Fibroblast of the conjunctiva (primary cell): Measurements from ENCODE around the gene CDH24.
A peak's percentile ranks its signal among the peaks of the same experiment; 100 is the strongest.

Source experiments
- DNase-seq: peaks from one replicate; pipeline ENCODE4 v3.0.0-alpha.2; 2010; ENCODE audit warnings: low read depth

The CDH24 gene

DNA sequence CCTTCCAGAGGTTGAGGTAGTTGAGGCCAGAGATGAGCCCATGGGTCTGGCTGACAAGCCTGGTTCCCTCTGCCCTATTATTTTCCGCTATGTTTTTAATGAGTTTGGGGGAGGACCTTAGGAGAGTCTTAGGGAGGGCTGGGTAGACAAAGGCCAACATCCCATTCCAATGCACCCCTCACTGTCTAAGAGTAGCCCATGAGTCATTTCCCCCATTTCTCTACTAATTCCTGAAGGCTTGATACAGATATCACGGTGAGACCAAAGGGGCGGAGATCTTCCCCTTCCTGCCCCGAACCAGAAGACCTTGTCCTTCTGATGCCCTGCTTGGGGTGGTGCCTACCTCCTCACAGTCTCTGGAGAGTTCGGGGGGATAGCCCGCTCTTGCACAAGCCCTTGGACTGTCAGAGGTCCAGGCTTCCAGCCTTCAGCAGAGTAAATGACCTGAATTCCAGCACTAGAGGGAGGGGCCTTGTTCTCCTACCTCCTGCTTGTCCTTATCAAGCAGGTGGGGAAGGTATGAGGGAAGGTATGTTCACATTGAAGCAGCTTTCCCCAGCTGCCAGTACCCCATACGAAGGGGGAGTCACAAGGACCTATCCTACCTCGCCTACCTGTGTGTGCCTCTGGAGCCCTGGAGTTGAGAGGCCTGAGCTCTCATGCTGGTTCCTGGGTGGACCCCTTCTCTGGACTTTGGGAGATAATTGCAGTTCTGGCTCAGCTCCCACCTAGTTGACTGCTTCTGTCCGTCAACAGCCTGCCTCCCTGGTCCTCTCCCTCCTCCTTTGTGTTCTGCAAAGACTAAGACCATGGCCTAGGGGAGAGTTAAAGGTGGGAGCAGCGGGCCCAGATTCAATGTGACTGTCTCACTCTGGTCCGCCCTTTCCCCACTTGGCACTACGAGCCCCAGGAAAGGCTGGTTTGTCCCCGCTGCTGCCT lies 11.6 kb downstream of the CDH24 start:
- no peak for DNase-seq

- no peak for DNase-seq
Observed at GRCh38 chr14:23044840-23045239, 12.5 kb downstream of the CDH24 start.

DNA sequence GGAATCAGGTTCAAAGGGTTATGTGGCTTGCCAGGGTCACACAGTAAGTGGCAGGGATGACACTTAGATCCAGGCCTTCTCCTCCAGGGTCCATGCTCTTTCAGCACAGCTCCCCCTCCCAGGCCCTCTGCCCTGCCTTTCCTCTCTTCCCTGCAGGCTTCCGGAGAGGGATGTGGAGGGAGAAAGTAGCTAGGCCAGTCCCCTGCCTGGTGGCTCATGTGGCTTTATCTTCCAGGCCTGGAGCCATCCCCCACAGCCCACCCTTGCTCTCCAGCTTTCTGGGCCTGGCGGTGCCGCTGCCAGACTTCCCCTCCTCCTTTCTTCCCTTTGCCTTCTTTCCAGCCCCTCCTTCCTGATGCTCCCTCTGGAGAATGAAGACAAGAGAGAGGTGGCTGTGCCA lies 13.6 kb downstream of the CDH24 start:
- DNase-seq: no peak

DNA sequence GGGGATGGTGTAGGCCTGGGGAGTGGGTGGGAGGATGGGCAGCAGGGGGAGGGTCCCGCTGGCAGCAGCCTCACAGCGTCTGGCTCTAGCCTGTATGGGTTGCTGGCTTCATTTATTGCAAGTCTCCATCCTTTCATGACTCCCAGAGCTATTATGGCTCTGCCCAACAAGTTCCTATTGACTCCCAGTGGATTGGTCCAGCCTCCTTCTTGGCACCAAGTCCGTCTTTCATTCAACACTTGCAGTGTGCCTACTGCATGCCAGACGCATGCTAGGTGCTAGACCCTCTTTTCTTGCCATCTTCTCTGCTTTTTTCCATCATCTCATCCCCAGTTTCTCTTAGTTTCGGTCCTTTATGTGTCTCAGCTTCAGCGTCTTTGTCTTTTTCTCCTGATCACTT lies 14.2 kb downstream of the CDH24 start:
- DNase-seq: no peak

DNA sequence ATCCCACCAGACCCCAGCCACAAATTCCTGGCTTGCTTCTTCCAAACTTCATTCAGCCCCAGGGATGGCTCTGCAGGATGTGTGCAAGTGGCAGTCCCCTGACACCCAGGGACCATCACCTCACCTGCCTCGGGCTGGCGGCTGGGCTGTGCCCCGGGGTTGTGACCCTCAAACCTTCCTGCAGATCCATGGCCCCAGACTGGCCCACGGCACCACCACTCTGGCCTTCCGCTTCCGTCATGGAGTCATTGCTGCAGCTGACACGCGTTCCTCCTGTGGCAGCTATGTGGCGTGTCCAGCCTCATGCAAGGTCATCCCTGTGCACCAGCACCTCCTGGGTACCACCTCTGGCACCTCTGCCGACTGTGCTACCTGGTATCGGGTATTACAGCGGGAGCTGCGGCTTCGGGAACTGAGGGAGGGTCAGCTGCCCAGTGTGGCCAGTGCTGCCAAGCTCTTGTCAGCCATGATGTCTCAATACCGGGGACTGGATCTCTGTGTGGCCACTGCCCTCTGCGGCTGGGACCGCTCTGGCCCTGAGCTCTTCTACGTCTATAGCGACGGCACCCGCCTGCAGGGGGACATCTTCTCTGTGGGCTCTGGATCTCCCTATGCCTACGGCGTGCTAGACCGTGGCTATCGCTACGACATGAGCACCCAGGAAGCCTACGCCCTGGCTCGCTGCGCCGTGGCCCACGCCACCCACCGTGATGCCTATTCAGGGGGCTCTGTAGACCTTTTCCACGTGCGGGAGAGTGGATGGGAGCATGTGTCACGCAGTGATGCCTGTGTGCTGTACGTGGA lies 15.0 kb downstream of the CDH24 start, which contains the start of gene PSMB11:
Gene PSMB11 (plus strand): TSS at position 51 of the 804 bp plus-strand sequence. CDS start 14 bp downstream, at position 65.
- DNase-seq: no peak

- no peak for DNase-seq
Observed at GRCh38 chr14:23041729-23042128, 15.6 kb downstream of the CDH24 start.

DNA sequence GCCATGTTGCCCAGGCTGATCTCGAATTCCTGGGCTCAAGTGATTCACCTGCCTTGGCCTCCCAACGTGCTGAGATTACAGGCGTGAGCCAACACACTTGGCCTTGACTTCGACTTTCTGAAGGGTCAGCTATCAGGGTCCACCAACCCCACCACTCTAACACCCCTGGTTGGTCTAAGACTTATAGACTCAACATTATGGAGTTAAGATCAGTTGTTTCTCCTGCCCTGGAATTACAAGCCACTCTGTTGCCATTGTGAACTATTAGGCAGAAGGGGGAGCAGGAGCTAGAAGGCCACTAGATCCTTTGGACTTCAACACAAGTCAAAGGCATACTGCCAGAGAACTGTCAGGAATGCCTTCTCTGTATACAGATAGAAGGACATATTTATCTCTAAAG lies 17.2 kb downstream of the CDH24 start:
- DNase-seq: no peak

GRCh38 chr14:23035303-23036144 lies 21.8 kb downstream of the CDH24 start:
- no peak for DNase-seq

GRCh38 chr14:23034498-23035302 lies 22.6 kb downstream of the CDH24 start, which contains the start of gene PSMB5:
Gene PSMB5, minus strand, starts transcription at chr14:23034900. Its CDS starts 19 bp downstream, at chr14:23034881.
- DNase-seq: peak; percentile 95

DNA sequence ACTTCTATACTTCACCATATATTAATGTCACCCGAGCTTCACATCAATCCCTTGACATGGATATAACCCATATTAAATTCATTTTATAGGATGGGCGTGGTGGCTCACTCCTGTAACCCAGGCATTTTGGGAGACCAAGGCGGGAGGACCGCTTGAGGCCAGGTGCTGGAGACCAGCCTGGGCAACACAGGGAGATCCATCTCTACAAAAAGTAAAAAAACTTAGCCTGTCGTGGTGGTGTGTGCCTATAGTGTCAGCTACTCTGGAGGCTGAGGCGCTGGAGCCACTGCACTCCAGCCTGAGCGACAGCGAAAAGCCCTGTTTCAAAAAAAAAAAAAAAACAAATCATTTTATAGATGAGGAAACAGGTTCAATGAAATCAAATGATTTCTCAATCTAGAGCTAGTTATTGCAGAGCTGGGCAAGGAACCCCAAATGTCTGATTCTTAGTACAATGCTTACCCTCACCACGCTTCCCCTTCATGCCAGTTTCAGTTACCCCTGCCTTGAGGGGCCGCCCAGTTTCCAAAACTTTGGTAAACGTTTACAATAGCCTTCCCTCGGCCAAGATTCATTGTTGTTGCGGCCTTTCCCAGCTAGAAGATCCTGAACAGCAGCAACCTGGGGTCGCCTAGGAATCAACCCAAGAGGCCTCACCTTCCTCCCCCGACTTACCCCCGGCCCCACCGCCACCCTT lies 23.4 kb downstream of the CDH24 start:
- DNase-seq: no peak

- DNase-seq: no peak
Observed at GRCh38 chr14:23033251-23033727, 24.0 kb downstream of the CDH24 start.

DNA sequence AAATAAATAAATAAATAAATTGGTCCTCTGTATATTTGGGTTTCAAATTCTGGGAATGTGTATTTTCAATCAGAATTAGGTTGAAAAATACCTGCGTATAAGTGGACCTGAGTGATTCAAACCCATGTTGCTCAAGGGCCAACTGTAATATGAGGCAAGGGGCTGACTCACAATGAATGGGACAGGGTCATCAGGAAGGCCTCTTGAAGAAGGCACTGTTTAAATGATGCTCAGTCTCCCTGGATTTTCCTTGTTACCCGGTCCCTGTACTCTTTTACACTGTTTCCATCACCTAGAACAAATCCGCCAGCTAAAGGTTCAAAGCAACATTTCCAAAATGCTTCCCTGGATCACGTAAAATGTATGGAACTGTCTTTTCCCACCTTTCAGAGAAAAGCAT lies 26.4 kb downstream of the CDH24 start:
- DNase-seq: no peak

GRCh38 chr14:23028799-23029198 lies 28.5 kb downstream of the CDH24 start:
- DNase-seq: no peak

GRCh38 chr14:23025151-23025814 lies 32.0 kb downstream of the CDH24 start:
- DNase-seq: no peak

- no peak for DNase-seq
Observed at GRCh38 chr14:23024612-23025075, 32.7 kb downstream of the CDH24 start.

DNA sequence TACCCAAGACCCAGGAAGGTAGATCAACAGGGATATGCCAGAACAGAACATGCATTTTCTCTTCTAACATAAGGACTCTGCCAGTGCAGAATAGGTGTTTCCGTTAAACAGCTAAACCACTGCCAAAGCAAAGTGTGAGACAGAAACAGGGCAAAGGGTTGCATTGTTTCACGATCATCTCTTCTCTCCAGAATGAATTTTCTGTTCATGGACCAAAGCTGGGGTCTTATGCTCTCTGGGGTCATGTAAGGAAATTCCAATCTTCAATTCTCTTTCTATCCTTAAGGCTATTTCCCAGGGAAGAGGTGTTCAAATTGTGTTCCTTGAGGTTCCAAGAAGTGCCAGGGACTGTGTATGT lies 33.5 kb downstream of the CDH24 start:
- no peak for DNase-seq

DNA sequence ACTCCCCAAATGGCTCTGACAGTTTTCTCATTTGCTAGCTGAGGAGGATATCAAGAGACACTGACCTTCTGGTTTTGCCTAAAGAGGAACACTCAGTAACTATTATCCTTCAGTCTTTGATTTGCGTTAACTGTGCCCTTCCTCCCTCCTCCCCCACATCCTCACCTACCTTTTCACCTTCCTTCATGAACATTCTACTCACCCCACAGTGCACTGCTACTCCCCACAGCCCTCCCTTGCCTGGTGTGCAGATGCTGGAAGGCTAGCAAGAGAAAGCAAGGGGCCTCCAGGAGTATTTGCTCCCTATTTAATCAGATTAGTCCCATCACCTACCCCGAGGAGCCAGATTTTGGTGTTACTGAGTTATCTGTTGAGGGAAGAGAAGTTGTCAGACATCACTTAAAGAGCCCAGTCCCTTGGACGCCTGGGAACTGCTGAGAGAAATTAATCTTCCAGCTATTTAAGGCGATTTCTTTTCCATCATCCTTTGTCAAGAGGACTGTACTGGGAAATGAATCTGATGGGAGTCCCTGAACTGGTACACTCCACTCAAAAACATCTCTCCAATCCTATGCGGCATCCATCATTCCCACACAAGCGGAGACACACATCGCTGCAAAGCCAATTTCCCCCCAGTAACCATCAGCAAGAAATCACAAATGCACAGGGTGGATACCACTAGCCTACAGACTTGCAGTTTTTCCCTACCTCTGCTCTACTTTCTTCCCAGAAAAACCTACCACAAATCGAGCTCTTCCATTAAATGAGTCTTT lies 34.1 kb downstream of the CDH24 start:
- no peak for DNase-seq

- no peak for DNase-seq
Observed at GRCh38 chr14:23021889-23022442, 35.4 kb downstream of the CDH24 start.

- DNase-seq: no peak
Observed at GRCh38 chr14:23021434-23021833, 35.9 kb downstream of the CDH24 start.
